Liver (tissue), 9 donors: Measurements from ENCODE around the gene INIP. TPM values are rescaled to one million over a fixed set of nuclear protein-coding genes. Genes with fewer than 3 reads are reported as not detected.

Experiments
- DNase-seq: peaks from one replicate; pipeline ENCODE4 v3.0.0-alpha.2; 2017; ENCODE audit warnings: low spot score
- H3K27ac ChIP-seq, 2 donors: one replicate each; pipeline ENCODE4 v1.7.0; 2013; ENCODE audit warnings: inconsistent platforms in 2 of 2, low read length in 2 of 2, control low read depth in 1 of 2, low read depth in 1 of 2, mild to moderate bottlenecking in 1 of 2
- H3K27me3 ChIP-seq, 4 donors: one replicate each; pipeline versions ENCODE4 v1.6.1 to v1.7.0; 2013; ENCODE audit warnings: low read length in 3 of 4, inconsistent platforms in 1 of 4, mild to moderate bottlenecking in 1 of 4, moderate library complexity in 1 of 4; ENCODE audit not compliant: control insufficient read depth in 4 of 4, insufficient read depth in 4 of 4
- H3K36me3 ChIP-seq, 4 donors: one replicate each; pipeline versions ENCODE4 v1.6.1 to v1.7.0; 2013; ENCODE audit warnings: low read length in 3 of 4, mild to moderate bottlenecking in 3 of 4, low read depth in 1 of 4, moderate library complexity in 1 of 4; ENCODE audit not compliant: control insufficient read depth in 4 of 4, insufficient read depth in 3 of 4
- H3K4me1 ChIP-seq, 4 donors: one replicate each; pipeline versions ENCODE4 v1.6.1 to v1.7.0; 2013; ENCODE audit warnings: low read length in 3 of 4, mild to moderate bottlenecking in 3 of 4, moderate library complexity in 1 of 4; ENCODE audit not compliant: control insufficient read depth in 4 of 4, insufficient read depth in 4 of 4
- H3K4me3 ChIP-seq, 3 donors: one replicate each; pipeline versions ENCODE4 v1.6.1 to v1.7.0; 2013; ENCODE audit warnings: low read length in 3 of 3, control low read depth in 1 of 3, low read depth in 1 of 3, mild to moderate bottlenecking in 1 of 3
- H3K9ac ChIP-seq, 2 donors: one replicate each; pipeline ENCODE4 v1.7.0; 2013; ENCODE audit warnings: low read length in 2 of 2, mild to moderate bottlenecking in 2 of 2, moderate library complexity in 2 of 2, control low read depth in 1 of 2, low read depth in 1 of 2
- H3K9me3 ChIP-seq, 4 donors: one replicate each; pipeline versions ENCODE4 v1.6.1 to v1.7.0; 2013; ENCODE audit warnings: low read length in 3 of 4; ENCODE audit not compliant: control insufficient read depth in 4 of 4
- EGR1 ChIP-seq, 2 donors: IDR thresholded peaks; 2 replicates each; pipeline ENCODE4 v1.6.1; 2016 to 2018; ENCODE audit warnings: antibody characterized with exemption in 2 of 2, low read depth in 2 of 2
- FOXA1 ChIP-seq: IDR thresholded peaks from 2 replicates; pipeline ENCODE4 v1.6.1; 2016; ENCODE audit warnings: antibody characterized with exemption
- FOXA2 ChIP-seq: IDR thresholded peaks from 2 replicates; pipeline ENCODE4 v1.6.1; 2016; ENCODE audit warnings: antibody characterized with exemption
- GABPA ChIP-seq, 2 donors: IDR thresholded peaks in 1 of 2; conservative IDR thresholded peaks in 1 of 2; 2 replicates each; pipeline ENCODE4 v1.6.1; 2016; ENCODE audit warnings: antibody characterized with exemption in 2 of 2, mild to moderate bottlenecking in 1 of 2, moderate library complexity in 1 of 2
- HNF4A ChIP-seq, 2 donors: conservative IDR thresholded peaks; 2 replicates each; pipeline ENCODE4 v1.6.1; 2016; ENCODE audit warnings: antibody characterized with exemption in 2 of 2, mild to moderate bottlenecking in 2 of 2
- HNF4G ChIP-seq: IDR thresholded peaks from 2 replicates; pipeline ENCODE4 v1.6.1; 2016; ENCODE audit warnings: antibody characterized with exemption
- JUND ChIP-seq, 2 donors: IDR thresholded peaks; 2 replicates each; pipeline ENCODE4 v1.6.1; 2016; ENCODE audit warnings: antibody characterized with exemption in 2 of 2
- NR2F2 ChIP-seq: IDR thresholded peaks from 2 replicates; pipeline ENCODE4 v1.6.1; 2016; ENCODE audit warnings: antibody characterized with exemption
- RAD21 ChIP-seq, 2 donors: IDR thresholded peaks; 2 replicates each; pipeline ENCODE4 v1.6.1; 2016; ENCODE audit warnings: antibody characterized with exemption in 2 of 2, mild to moderate bottlenecking in 2 of 2
- RXRA ChIP-seq, 2 donors: IDR thresholded peaks; 2 replicates each; pipeline ENCODE4 v1.6.1; 2017 to 2018; ENCODE audit warnings: antibody characterized with exemption in 2 of 2, mild to moderate bottlenecking in 1 of 2
- SP1 ChIP-seq: IDR thresholded peaks from 2 replicates; pipeline ENCODE4 v1.6.1; 2018; ENCODE audit warnings: antibody characterized with exemption, mild to moderate bottlenecking
- TAF1 ChIP-seq: conservative IDR thresholded peaks from 2 replicates; pipeline ENCODE4 v1.6.1; 2016; ENCODE audit warnings: antibody characterized with exemption, mild to moderate bottlenecking
- YY1 ChIP-seq: IDR thresholded peaks from 2 replicates; pipeline ENCODE4 v1.6.1; 2016; ENCODE audit warnings: antibody characterized with exemption, mild to moderate bottlenecking
- WGBS: extraction: QIAGEN DNeasy Blood & Tissue Kit; methylation state at CpG from one replicate; pipeline ENCODE4 v1.1.7; 2013; 5-methylcytosine and 5-hydroxymethylcytosine counted together
- polyA plus RNA-seq, 2 donors: library from polyadenylated mRNA; stranded (reverse) in 1 of 2; unstranded in 1 of 2; fragments of 200-250 nt in 1 of 2; fragments of >200 nt in 1 of 2; fragmentation: Nextera tagmentation in 1 of 2; extraction: Ambion mirVana in 1 of 2; gene quantifications; one replicate each; pipeline versions ENCODE4 v1.2.1 to v1.2.3, GENCODE V29; 2013 to 2015
- total RNA-seq, 2 donors: library from RNA; depleted of rRNA; stranded (reverse); fragments of >200 nt; gene quantifications; one replicate each; pipeline ENCODE4 v1.2.3, GENCODE V29; 2014
- TF ChIP-seq, protein P1 (sequence below): IDR thresholded peaks from 2 replicates; pipeline ENCODE4 v1.6.1; 2016; ENCODE audit warnings: antibody characterized with exemption
- TF ChIP-seq, protein P2 (sequence below): IDR thresholded peaks from 2 replicates; pipeline ENCODE4 v1.6.1; 2016; ENCODE audit warnings: antibody characterized with exemption
- TF ChIP-seq, protein P3 (sequence below): fragments of 150-350 bp; IDR thresholded peaks from 2 replicates; pipeline ENCODE4 v1.5.1; 2017; ENCODE audit warnings: improper control_type of control experiment, low read depth, low read length; ENCODE audit not compliant: missing input control
- TF ChIP-seq, protein P4 (sequence below): IDR thresholded peaks from 2 replicates; pipeline ENCODE4 v1.6.1; 2016; ENCODE audit warnings: antibody characterized with exemption
- TF ChIP-seq, protein P5 (sequence below): IDR thresholded peaks from 2 replicates; pipeline ENCODE4 v1.6.1; 2016; ENCODE audit warnings: antibody characterized with exemption, mild to moderate bottlenecking
- donor health status: healthy.
- donor health status: healthy.
- donor health status: healthy.
- donor health status: healthy.
- donor health status: healthy.

The INIP gene
- total and polyA plus RNA-seq, 4 donors = 6.2 to 13.3 (median 10.2) TPM

DNA sequence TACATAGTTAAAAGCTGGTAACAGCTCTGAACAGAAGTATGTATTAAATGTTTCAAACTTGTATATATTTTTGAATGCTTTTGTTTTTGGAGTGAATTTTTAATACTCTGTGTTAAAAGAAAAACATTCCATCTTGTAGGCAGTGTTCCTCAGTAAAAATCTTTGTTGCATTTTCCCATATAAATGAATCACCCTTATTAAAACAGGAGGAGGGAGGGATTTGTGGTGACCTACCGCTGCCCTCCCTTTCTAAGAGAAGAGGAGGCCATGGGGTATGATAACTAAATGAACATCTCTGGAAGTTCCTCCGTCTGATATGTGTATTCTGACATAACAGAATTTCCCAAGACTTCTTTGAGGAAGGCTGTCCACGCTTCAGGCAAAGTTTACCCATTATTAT lies 53.4 kb downstream of the INIP start:
- Histone ChIP-seq H3K9me3 (no peaks in the 10 kb centered on the region), H3K9ac (no peak overlapping the region), H3K36me3 (peaks cover 0 to 4% (median under 1%) of the 10 kb centered on the region in 4 donors), H3K27me3 (no peaks in the 10 kb centered on the region), H3K27ac (no peak overlapping the region), H3K4me1 (no peaks in the 10 kb centered on the region), H3K4me3 (no peak overlapping the region)
- TF ChIP-seq, protein P1, sequence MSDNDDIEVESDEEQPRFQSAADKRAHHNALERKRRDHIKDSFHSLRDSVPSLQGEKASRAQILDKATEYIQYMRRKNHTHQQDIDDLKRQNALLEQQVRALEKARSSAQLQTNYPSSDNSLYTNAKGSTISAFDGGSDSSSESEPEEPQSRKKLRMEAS = no peak
- TF ChIP-seq GABPA (IDR thresholded peaks at IDR 0.05 in 1 of 2, conservative IDR thresholded peaks at IDR 0.05 in 1 of 2) = no peak
- no peak for TF ChIP-seq EGR1 (IDR thresholded peaks at IDR 0.05; ENCODE audit: low read depth in 2 of 2)
- TF ChIP-seq FOXA1 = no peak
- TF ChIP-seq, protein P2, sequence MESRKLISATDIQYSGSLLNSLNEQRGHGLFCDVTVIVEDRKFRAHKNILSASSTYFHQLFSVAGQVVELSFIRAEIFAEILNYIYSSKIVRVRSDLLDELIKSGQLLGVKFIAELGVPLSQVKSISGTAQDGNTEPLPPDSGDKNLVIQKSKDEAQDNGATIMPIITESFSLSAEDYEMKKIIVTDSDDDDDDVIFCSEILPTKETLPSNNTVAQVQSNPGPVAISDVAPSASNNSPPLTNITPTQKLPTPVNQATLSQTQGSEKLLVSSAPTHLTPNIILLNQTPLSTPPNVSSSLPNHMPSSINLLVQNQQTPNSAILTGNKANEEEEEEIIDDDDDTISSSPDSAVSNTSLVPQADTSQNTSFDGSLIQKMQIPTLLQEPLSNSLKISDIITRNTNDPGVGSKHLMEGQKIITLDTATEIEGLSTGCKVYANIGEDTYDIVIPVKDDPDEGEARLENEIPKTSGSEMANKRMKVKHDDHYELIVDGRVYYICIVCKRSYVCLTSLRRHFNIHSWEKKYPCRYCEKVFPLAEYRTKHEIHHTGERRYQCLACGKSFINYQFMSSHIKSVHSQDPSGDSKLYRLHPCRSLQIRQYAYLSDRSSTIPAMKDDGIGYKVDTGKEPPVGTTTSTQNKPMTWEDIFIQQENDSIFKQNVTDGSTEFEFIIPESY = no peak
- no peak for TF ChIP-seq TAF1
- TF ChIP-seq SP1 = no peak
- TF ChIP-seq NR2F2 = no peak
- no peak for TF ChIP-seq HNF4A (conservative IDR thresholded peaks at IDR 0.05)
- no peak for TF ChIP-seq RAD21 (IDR thresholded peaks at IDR 0.05)
- TF ChIP-seq FOXA2 = no peak
- TF ChIP-seq HNF4G = no peak
- TF ChIP-seq RXRA (IDR thresholded peaks at IDR 0.05) = no peak
- TF ChIP-seq YY1 = no peak
- TF ChIP-seq, protein P3, sequence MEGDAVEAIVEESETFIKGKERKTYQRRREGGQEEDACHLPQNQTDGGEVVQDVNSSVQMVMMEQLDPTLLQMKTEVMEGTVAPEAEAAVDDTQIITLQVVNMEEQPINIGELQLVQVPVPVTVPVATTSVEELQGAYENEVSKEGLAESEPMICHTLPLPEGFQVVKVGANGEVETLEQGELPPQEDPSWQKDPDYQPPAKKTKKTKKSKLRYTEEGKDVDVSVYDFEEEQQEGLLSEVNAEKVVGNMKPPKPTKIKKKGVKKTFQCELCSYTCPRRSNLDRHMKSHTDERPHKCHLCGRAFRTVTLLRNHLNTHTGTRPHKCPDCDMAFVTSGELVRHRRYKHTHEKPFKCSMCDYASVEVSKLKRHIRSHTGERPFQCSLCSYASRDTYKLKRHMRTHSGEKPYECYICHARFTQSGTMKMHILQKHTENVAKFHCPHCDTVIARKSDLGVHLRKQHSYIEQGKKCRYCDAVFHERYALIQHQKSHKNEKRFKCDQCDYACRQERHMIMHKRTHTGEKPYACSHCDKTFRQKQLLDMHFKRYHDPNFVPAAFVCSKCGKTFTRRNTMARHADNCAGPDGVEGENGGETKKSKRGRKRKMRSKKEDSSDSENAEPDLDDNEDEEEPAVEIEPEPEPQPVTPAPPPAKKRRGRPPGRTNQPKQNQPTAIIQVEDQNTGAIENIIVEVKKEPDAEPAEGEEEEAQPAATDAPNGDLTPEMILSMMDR = no peak
- TF ChIP-seq JUND (IDR thresholded peaks at IDR 0.05) = no peak
- TF ChIP-seq, protein P4, sequence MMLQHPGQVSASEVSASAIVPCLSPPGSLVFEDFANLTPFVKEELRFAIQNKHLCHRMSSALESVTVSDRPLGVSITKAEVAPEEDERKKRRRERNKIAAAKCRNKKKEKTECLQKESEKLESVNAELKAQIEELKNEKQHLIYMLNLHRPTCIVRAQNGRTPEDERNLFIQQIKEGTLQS = no peak
- TF ChIP-seq, protein P5, sequence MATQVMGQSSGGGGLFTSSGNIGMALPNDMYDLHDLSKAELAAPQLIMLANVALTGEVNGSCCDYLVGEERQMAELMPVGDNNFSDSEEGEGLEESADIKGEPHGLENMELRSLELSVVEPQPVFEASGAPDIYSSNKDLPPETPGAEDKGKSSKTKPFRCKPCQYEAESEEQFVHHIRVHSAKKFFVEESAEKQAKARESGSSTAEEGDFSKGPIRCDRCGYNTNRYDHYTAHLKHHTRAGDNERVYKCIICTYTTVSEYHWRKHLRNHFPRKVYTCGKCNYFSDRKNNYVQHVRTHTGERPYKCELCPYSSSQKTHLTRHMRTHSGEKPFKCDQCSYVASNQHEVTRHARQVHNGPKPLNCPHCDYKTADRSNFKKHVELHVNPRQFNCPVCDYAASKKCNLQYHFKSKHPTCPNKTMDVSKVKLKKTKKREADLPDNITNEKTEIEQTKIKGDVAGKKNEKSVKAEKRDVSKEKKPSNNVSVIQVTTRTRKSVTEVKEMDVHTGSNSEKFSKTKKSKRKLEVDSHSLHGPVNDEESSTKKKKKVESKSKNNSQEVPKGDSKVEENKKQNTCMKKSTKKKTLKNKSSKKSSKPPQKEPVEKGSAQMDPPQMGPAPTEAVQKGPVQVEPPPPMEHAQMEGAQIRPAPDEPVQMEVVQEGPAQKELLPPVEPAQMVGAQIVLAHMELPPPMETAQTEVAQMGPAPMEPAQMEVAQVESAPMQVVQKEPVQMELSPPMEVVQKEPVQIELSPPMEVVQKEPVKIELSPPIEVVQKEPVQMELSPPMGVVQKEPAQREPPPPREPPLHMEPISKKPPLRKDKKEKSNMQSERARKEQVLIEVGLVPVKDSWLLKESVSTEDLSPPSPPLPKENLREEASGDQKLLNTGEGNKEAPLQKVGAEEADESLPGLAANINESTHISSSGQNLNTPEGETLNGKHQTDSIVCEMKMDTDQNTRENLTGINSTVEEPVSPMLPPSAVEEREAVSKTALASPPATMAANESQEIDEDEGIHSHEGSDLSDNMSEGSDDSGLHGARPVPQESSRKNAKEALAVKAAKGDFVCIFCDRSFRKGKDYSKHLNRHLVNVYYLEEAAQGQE = no peak
- DNase-seq = no peak
- 94% methylated on average over 3 of the region's 3 CpGs for WGBS
